Measurements from ENCODE around the gene KRT74. TPM values are rescaled to one million over a fixed set of nuclear protein-coding genes. Genes with fewer than 3 reads are reported as not detected.

KRT74 gene
- total and polyA plus RNA-seq, 2 of the 8 experiments (the other 6 are each of a cell fraction or from before 2014, with no cell fraction given): not detected

GRCh38 chr12:52561880-52562449 is 11.7 kb downstream of the KRT74 start:
- H3K36me3 ChIP-seq (ENCODE audit: control insufficient read depth in 2 of 4, insufficient read depth in 4 of 4, low read length in 3 of 4): no peaks in the 10 kb centered on the region
- H4K8ac ChIP-seq (ENCODE audit: extremely low read depth, insufficient read depth, low read length): no peak overlapping the region
- no peaks in the 10 kb centered on the region for H3K79me1 ChIP-seq (ENCODE audit: low read depth, low read length)
- H3K18ac ChIP-seq (ENCODE audit: extremely low read depth, low read length): no peak overlapping the region
- DNase-seq (ENCODE audit: low read depth in 1 of 2, low spot score in 2 of 2): no peak
- no peak overlapping the region for H3K4me2 ChIP-seq (ENCODE audit: insufficient read depth in 1 of 2, low read depth in 2 of 2, low read length in 2 of 2)
- TF ChIP-seq CTCF (IDR thresholded peaks at IDR 0.05; ENCODE audit: control extremely low read depth in 1 of 3, insufficient read depth in 1 of 3, low read depth in 1 of 3, low read length in 3 of 3) (peak; percentile 47 to 56 (median 56)), RAD21 (IDR thresholded peaks at IDR 0.05 in 1 of 2, conservative IDR thresholded peaks at IDR 0.05 in 1 of 2; ENCODE audit: low read depth in 2 of 2, low read length in 2 of 2) (peak; percentile 29 to 46; a peak in 3 of 4 replicates), SUZ12 (IDR thresholded peaks at IDR 0.05; ENCODE audit: low read length) (no peak)
- no peaks in the 10 kb centered on the region for H3K9me3 ChIP-seq (ENCODE audit: insufficient read depth in 2 of 2, low read depth in 1 of 2, low read length in 1 of 2)
- no peak overlapping the region for H2BK15ac ChIP-seq (ENCODE audit: low read length)
- H4K91ac ChIP-seq (replicated peaks; ENCODE audit: insufficient read length, low read length): no peak overlapping the region
- H2BK5ac ChIP-seq (ENCODE audit: low read depth, low read length): no peak overlapping the region
- no peaks in the 10 kb centered on the region for H3K23me2 ChIP-seq (ENCODE audit: low read depth, low read length)
- H3K4ac ChIP-seq (replicated peaks; ENCODE audit: insufficient read length, low read depth, low read length): no peak overlapping the region
- no peaks in the 10 kb centered on the region for H3K4me1 ChIP-seq (replicated peaks in 1 of 4; ENCODE audit: control insufficient read depth in 3 of 4, insufficient read depth in 4 of 4, low read length in 3 of 4)
- 89% methylated on average over 3 of the region's 3 CpGs; no CpG with 5 or more reads in 1 of the 2 experiments for WGBS, 2 experiments (ENCODE audit: extremely low coverage in 1 of 2, insufficient coverage in 1 of 2, insufficient read length in 1 of 2, insufficient replicate concordance in 2 of 2, low coverage in 1 of 2, low lambda C conversion rate in 2 of 2, missing lambda C conversion rate in 1 of 2)
- ChIA-PET CTCF (ENCODE audit: partially characterized antibody) (interaction anchor here (0.6 to 8.3 kb wide), 23 partner anchors 11 to 417 kb away, joined by 3 to 47 read pairs (median 3); partner anchors contain the start of genes KRT5 and KRT74), POLR2A (ENCODE audit: partially characterized antibody) (no interaction called here)
- no peaks in the 10 kb centered on the region for H3K79me2 ChIP-seq (ENCODE audit: control insufficient read depth in 1 of 2, insufficient read depth in 2 of 2, low read length in 2 of 2)
- no peak overlapping the region for H2BK120ac ChIP-seq (replicated peaks; ENCODE audit: low read depth, low read length)
- no peak for FAIRE-seq
- no peak overlapping the region for H2AFZ ChIP-seq (ENCODE audit: low read length)
- no peak overlapping the region for H3K14ac ChIP-seq (ENCODE audit: insufficient read length)
- H2BK12ac ChIP-seq (ENCODE audit: low read depth, low read length): no peak overlapping the region
- H3K23ac ChIP-seq (ENCODE audit: insufficient read length): no peak overlapping the region
- no peak overlapping the region for H2BK20ac ChIP-seq (ENCODE audit: low read length)
- no peak overlapping the region for H3K56ac ChIP-seq (replicated peaks; ENCODE audit: insufficient read length, low read depth, low read length)
- no peak overlapping the region for H3K27ac ChIP-seq (ENCODE audit: low read depth, low read length)
- no peaks in the 10 kb centered on the region for H4K20me1 ChIP-seq (replicated peaks in 1 of 2; ENCODE audit: control insufficient read depth in 1 of 2, insufficient read depth in 2 of 2, low read length in 2 of 2)
- no peak overlapping the region for H3K4me3 ChIP-seq (ENCODE audit: extremely low read depth in 1 of 4, insufficient read depth in 2 of 4, low read depth in 3 of 4, low read length in 4 of 4)
- no peak overlapping the region for H3K9ac ChIP-seq (replicated peaks in 1 of 4; ENCODE audit: extremely low read depth in 1 of 4, low read depth in 3 of 4, low read length in 3 of 4)
- H2AK5ac ChIP-seq (ENCODE audit: low read depth, low read length): no peak overlapping the region
- H3K27me3 ChIP-seq (replicated peaks in 1 of 4; ENCODE audit: control insufficient read depth in 3 of 4, extremely low read depth in 1 of 4, insufficient read depth in 3 of 4, low read length in 3 of 4): no peaks in the 10 kb centered on the region
- H4K5ac ChIP-seq (ENCODE audit: insufficient read length, low read depth, low read length): no peak overlapping the region
